ENCODE data around the gene GMDS.

The GMDS gene

GRCh38 chr6:1633366-1634021 lies 611.9 kb downstream of the GMDS start:
- DNase-seq, result no peak

- no peak for DNase-seq
Measured at GRCh38 chr6:1631251-1631650, 614.2 kb downstream of the GMDS start.

GRCh38 chr6:1630771-1631217 lies 614.6 kb downstream of the GMDS start:
- no peak for DNase-seq

- DNase-seq, result no peak
Measured at GRCh38 chr6:1630212-1630770, 615.1 kb downstream of the GMDS start.

- DNase-seq, result no peak
Measured at GRCh38 chr6:1629316-1629715, 616.1 kb downstream of the GMDS start.

GRCh38 chr6:1627827-1628560 lies 617.4 kb downstream of the GMDS start:
- DNase-seq, result no peak

GRCh38 chr6:1626481-1626880 lies 618.9 kb downstream of the GMDS start:
- no peak for DNase-seq

GRCh38 chr6:1625794-1626435 lies 619.5 kb downstream of the GMDS start:
- DNase-seq, result no peak

GRCh38 chr6:1624851-1625781 lies 620.3 kb downstream of the GMDS start:
- peak in 1 of 2 experiments; percentile 54 for DNase-seq

GRCh38 chr6:1624058-1624850 lies 621.2 kb downstream of the GMDS start:
- DNase-seq, result peak in 1 of 2 experiments; percentile 51

GRCh38 chr6:1623769-1624057 lies 621.7 kb downstream of the GMDS start:
- no peak for DNase-seq

- DNase-seq, result no peak
Measured at GRCh38 chr6:1622851-1623768, 622.3 kb downstream of the GMDS start.

- DNase-seq, result no peak
Measured at GRCh38 chr6:1622220-1622850, 623.1 kb downstream of the GMDS start.

GRCh38 chr6:1621070-1621701 lies 624.2 kb downstream of the GMDS start:
- no peak for DNase-seq

GRCh38 chr6:1620504-1621069 lies 624.8 kb downstream of the GMDS start:
- DNase-seq, result no peak

GRCh38 chr6:1619673-1620503 lies 625.5 kb downstream of the GMDS start:
- peak in 1 of 2 experiments; percentile 11 for DNase-seq

- no peak for DNase-seq
Measured at GRCh38 chr6:1619098-1619672, 626.2 kb downstream of the GMDS start.
